GM18909 (cell line): ENCODE measurements around the gene CD300LD.
"Not testable (repeated sequence)": the region's sequence is repeated elsewhere in the genome, so short reads cannot be mapped to it uniquely, and the experiment has no call there.

Source experiments
- ATAC-seq: cut with Tn5 transposase; IDR thresholded peaks from one replicate; pipeline ENCODE4 v1.9.1; 2021; ENCODE audit warnings: mild to moderate bottlenecking; ENCODE audit not compliant: unreplicated experiment, poor library complexity

Gene CD300LD

DNA sequence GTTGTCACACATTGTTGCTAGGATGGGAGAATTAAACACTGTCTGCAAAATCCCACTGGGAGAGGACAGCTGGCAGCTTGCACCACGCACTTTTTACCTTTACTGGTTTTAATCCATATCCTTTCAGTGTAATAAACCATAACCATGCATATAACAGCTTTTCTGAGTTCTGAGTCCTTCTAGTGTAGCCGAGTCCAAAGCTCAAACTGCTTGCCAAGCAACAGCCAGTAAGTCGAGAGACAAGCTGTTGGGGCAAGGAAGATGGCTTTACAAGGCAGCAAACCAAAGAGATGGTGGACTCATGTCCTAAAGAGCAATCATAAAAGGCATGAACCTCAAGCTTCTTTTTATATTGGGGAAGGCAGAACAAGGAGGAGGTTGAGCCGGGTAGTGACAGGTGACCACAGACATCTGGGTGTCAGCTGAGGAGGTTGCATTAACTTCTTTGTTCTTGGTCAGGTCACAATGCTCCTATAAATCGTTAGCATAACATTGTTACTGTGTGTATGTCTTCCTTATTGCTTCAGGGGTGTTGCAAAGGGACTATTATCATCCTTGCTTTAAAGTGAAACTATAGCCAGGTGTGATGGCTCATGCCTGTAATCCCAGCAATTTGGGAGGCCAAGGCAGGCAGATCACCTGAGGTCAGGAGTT lies 17.5 kb downstream of the CD300LD start:
- ATAC-seq = no peak

DNA sequence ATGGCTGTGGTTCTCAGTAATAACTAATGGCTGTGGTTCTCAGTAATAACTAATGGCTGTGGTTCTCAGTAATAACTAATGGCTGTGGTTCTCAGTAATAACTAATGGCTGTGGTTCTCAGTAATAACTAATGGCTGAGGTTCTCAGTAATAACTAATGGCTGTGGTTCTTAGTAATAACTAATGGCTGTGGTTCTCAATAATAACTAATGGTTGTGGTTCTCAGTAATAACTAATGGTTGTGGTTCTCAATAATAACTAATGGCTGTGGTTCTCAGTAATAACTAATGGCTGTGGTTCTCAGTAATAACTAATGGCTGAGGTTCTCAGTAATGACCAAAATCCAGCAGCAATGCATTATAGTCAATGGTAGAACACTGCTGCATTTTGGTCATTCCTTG lies 18.4 kb downstream of the CD300LD start:
- ATAC-seq = not testable (repeated sequence)

DNA sequence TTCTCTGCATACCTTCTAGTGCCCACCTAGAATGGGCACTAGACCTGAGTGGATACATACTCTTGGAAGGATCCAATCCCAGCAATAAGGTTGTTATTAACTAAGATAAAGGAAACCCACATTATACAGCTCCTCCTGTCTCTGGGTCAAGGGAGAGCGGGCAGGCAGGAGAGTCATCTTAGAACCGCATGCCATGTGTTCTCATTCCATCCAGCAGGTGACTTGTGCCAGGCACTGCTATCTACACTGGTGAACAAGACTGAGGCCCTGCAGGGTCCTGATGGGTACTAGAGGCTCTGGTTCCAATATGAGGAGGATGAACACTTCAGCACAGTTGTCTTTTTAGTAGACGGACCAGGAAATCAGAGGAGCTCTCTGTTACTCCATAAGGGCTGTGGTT lies 18.9 kb downstream of the CD300LD start:
- no peak for ATAC-seq

DNA sequence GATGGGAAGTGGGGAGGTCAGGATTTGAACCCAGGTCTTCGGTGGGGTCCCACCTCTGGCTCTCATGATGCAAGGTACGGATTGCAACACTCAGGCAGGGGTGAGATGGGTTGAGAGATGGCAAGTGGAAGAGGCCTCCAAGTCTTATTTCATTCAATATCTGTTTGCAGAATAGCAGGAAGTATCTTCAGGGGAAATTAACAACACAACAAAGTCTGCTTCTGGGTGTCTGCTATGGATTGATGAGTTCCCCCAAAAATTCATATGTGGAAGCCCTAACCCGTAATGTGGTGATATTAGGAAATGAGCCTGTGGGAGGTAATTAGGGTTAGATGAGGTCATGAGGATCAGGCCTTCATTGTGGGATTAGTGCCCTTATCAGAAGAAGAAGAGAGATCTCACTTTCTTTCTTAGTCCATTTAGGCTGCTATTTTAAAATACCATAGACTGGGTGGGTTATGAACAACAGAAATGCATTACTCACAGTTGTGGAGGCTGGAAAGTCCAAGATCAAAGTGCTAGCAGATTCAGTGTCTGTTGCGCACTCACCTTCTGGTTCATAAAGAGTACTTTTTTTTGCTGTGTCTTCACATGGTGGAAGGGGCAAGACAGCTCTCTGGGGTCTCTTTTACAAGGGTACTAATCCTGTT lies 20.3 kb downstream of the CD300LD start:
- no peak for ATAC-seq

DNA sequence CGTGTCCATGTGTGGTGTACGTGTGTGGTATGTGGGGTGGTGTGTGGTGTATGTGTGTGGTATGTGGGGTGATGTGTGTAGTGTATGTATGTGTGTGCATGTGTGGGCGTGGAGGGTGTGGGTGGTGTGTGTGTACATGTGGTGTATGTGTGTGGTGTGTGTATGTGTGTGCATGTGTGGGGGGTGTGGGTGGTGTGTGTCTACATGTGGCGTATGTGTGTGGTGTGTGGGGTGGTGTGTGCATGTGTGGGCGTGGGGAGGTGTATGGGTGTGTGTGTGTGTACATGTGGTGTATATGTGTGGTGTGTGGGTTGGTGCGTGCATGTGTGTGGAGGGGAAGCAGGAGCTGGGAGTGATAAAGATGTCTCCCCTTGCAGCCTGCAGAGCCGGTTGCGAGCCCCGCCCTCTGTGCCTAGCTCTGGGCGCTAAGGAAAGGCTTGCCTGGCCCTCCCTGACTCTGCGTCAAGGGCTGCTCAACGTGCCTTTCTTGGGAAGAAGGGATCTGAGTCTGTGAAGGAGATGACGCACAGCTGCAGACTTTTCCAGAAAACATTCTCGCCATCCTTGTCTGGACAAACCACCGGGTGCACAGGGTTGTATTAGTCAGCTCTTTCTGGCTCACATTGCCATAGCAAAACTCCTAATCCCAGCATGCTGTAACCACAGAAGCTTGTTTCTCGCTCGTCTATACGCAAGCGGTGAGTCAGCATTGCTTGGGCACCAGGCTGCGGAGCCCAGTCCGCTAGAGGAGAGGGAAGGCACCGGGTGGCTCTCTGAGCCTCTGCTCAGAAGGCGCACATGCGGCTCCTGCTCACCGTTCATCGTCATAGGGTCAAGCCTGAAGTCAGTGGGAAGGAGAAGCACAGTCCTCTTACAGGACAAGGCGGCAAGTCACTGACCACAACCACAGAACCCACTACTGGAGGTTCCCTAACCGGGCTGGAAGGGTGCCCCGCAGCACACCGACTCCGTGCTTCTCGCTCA lies 22.8 kb downstream of the CD300LD start:
- no peak for ATAC-seq

DNA sequence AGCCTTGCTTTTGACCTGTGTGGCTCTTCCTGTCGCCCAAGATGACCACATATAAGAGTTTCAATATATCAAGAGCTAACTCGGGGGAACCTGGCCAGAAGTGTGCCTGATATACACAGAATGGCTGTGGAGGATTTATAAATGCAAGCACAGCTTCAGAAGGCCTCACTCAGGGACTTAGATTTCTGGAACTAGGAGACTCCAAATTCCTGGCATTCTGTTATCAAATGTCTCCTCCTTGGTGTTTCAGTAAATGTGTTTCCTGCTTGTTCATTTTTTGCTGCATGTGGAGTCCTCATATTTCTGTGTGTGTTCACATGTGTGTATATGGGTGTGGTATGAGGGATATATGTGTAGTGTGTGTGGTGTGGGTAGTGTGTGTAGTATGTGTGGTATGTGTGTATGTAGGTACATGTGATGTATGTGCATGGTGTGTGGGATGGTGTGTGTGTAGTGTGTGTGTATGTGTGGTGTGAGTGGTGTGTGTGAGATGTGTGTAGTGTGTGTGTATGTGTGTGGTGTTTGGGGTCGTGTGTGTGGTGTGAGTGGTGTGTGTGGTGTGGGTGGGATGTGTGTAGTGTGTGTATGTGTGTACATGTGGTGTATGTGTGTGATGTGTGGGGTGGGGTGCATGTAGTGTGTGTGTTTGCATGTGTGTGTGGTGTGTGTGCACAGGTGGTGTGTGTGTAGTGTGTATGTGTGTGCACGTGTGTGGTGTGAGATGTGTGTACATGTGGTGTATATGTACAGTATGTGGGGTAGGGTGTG lies 23.8 kb downstream of the CD300LD start:
- no peak for ATAC-seq

DNA sequence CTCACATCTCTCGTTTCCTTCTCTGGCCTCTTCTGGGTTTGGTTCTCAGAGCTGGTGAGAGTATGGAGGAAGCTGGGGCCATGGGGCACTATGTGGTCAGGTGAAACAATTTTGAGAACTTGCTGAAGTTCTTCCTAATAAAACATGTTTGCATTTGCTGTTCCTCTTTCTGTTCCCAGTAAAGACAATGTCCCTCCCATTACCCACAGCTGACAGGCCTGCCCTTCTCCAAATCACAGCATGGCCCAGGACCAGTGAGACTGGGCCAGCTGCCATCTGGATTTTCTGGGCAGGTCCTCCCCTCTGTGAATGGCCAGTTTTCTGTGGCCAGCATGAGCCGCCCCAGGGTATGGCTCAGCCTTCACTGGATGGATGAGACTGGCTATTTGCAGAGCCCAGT lies 24.7 kb downstream of the CD300LD start, which contains the start of gene CD300H:
Gene CD300H, minus strand, starts transcription at position 113 of the 400 bp plus-strand sequence.
- ATAC-seq = no peak

DNA sequence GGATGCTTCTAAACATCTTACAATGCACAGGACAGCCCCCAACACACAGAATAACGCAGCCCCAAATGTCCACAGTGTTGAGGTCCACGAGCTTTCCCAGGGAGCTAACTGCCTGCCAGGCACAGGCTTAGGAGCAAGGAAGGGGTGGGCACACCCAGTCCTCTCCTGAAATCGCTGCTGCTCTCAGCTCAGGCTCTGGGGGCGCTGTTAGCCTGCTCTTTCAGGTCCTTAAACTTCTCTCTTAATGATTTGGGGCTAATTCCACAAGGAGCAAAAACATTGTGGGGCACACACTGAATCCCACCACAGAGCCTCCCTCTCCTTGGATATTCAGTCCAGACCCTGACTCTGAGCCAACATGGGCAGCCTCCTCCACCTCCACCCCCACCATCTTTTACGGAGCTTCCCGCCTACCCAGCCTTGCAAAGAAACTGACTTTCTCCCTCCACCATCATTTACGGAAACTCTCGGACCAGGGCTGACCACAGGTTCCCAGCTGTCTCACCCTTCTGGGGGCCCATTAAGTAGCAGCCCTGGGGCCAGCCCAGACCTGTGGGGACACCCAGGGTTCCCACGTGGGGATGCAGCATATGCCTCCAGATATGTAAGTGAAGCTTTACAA lies 25.8 kb downstream of the CD300LD start:
- no peak for ATAC-seq

DNA sequence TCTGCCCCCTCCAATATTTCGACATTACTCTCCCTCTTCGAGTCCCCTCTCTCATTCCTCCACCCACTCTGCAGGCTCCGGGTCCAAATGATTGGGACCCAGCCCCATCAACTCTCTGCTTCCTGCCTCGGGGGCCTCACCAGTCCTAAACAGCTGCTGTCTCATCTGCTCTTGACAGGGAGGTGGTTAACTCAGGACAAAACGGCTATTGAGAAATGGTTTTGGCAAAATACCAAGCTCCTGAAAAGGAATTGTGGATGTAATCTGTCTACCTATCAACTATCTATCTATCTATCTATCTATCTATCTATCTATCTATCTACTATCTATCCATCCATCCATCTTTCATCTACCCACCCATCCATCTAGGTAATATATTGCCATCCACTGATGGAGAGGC lies 27.0 kb downstream of the CD300LD start:
- no peak for ATAC-seq

DNA sequence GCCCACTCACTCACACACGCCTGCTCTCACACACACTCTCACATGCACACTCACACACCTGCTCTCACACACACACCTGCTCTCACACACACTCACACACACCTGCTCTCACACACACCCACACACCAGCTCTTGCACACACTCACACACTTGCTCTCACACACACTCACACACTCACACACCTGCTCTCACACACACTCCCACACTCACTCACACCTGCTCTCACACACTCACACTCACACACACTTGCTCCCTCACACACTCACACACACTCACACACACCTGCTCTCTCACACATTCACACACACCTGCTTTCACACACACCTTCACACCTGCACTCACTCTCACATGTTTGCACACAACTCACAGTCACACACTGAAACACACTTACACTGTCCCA lies 28.7 kb downstream of the CD300LD start:
- ATAC-seq = no peak

DNA sequence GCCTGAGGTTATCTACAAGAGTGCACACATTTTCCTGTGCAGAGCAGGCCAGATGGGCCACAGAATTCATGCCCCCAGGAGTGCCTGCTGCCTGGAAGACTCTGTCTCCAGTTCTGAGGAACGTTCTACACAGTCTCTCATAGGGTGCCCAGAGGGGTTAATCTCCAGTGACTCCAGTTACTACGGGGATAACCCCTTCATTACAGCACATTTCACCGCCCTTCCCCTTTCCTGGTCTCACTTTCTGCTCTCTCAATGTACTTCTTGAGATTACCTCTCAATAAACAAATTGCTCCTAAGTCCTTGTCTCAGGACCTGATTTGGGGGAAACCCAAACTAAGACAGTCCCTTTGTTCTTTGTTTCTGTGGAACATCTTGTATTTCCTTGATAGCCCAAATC lies 30.5 kb downstream of the CD300LD start:
- no peak for ATAC-seq

DNA sequence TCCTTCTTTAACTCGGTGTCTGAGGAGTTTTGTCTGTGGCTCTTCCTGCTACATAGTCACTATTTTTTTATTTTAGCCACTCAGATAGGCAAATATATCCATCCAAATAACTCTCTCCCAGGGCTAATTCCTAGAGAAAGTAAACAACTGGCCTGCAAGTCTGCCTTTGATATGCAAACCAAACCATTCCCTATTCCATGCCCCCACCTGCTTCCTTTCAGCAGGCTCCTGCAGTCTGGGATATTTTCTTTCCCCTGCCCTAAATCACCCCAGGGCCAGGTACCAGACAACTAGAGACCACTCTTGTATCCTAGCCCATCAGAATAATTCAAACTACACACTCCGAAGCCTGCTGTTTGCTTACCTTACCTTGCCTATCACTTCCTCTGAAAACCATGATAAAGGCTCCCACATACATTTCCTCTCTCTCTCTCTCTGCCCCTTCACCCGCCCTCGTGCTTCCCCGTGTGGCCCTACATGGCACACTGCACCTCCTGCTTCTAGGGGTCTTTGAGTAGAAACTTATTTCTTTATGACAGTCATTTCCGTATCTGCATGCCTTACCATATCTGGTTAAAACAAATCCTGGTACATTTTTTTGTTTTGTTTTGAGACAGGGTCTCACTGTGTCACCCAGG lies 33.1 kb downstream of the CD300LD start:
- no peak for ATAC-seq

DNA sequence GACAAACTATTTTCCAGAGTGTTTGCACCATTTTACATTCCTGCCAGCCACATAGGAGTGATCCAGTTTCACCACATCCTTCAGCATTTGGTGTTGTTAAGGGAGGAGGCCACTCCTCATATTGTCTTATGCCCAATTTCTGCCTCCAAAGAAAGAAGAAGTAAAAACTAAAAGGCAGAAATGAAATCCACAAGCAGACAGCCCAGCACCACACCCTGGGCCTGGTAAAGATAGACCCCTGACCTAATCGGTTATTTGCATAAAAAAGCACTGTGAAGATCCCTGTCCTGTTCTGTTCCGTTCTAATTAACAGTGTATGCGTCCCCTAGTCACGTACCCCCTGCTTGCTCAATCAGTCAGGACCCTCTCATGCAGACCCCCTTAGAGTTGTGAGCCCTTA lies 33.7 kb downstream of the CD300LD start:
- not testable (repeated sequence) for ATAC-seq

DNA sequence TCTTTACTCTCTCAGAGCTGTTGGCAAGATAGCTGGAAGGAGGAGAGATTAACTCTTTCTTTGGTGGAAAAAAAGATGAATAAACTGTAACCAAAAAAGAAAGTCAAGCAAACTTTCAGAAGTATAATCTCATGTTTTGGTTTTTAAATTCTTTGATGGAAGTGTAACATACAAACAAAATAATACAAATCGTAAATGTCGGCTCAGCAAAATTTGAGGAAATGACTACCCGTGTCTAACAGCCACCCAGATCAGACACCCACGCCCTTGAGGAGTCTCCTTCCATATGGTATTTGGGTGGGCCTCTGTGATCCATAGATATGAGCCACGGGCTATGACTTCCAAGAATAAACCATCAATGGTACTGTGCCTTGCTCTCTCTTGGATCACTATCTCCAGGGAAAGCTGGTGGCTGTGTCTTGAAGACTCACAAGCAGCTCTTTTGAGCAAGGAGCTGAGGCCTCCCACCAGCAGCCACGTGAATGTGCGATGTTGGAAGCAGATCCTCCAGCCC lies 36.6 kb downstream of the CD300LD start:
- no peak for ATAC-seq

DNA sequence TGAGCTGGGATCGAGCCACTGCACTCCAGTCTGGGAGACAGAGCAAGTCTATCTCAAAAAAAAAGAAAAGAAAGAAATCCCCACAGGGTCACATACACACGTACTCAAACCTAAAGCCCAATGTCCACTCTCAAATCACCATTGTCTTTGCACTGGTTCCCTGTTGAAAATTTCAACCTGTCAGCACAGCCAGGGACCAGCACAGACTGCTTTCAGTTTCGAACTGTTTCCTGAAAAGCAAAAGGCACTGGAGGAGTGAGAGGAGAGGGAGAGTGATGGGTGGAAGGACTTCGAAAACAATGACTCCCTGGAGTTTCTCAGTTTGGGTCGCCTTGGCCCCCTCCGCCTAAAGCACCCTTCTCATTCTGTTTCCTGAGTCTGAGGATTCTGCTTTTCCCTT lies 37.2 kb downstream of the CD300LD start:
- ATAC-seq = no peak

DNA sequence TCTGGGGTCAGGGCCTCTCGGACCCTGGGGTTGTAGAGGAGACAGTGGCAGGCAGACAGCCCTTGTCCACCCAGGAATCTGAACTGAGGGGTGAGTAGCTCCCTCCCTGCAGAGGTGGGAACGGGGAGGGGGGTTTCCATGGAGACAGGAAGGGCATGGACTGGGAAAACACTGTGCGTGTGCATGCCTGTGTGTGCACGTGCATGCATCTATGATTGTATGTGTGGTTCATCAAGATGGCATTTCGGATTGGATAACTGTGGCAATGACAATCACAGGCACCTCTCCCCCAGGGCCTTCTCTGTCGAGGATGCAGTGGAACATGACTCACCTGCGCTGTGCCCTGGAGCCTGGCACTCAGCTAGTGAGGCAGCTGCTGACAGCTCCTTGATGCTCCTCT lies 40.0 kb downstream of the CD300LD start:
- ATAC-seq = no peak

DNA sequence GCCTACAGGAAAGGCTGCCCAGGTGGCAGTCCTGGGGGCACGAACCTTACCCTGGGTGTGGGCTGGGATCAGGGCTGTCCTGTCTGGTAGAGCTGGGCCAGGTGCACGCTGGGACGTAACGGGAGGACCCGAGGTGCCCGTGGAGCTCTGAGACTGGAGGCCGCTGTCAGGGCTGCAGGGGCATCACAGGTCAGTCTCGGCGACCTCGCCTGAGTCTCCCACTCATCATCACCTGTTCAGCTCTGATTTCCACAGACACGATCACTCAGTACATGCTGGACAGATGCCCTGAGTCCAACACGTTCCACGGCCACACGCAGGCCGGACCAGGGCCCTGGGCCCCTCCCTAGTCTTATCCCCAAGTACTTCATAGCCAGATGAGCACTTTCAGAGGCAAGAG lies 41.5 kb downstream of the CD300LD start:
- ATAC-seq = no peak

DNA sequence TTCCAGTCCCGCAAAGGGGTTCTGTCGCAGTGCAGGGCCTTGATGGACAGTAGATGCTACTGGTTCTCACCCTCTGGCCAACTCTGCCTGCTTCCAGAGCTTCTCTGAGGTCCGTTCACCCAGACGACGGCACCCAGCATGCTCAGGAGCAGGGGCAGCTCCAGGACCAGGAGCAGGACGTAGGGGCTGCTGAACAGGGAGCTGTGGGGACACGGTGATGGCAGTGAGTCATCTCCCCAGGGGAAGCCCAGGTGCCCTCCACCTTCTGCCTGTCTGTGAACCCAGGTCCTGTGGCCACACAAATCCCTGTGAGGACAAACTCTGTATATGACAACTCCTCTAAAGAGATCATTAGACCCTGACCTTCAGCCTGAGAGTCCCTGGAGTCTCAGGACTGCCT lies 42.7 kb downstream of the CD300LD start:
- ATAC-seq = no peak

DNA sequence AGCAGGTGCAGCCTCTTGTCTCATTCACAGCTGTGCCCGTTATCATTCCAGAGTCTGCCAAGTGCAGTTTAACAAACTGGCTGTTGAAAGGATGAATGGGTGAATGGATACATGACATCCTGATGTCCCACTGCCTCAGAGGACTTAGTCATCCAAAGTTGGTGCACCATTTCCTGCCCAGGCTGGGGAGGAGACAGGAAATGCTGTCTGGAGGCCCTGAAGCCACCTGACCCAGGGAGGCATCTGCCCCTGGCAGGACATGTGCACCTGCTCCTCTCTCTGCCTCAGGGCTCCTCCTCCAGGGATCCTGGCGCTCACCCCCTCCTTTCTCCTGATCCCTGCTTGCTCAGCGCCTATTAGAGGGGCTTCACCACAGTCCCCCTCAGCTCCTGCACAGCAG lies 44.3 kb downstream of the CD300LD start:
- ATAC-seq = no peak
